Measurements from ENCODE around the gene PLXNA2.

Gene PLXNA2

GRCh38 chr1:208136459-208137182, 107.6 kb downstream of the PLXNA2 start:
- DNase-seq, result no peak

GRCh38 chr1:208135354-208135753, 108.8 kb downstream of the PLXNA2 start:
- no peak for DNase-seq

- DNase-seq, result no peak
Observed at GRCh38 chr1:208134491-208134890, 109.7 kb downstream of the PLXNA2 start.

GRCh38 chr1:208133355-208133754, 110.8 kb downstream of the PLXNA2 start:
- DNase-seq, result no peak

GRCh38 chr1:208132287-208132882, 111.8 kb downstream of the PLXNA2 start:
- peak; percentile 56 for DNase-seq

GRCh38 chr1:208131621-208132286, 112.4 kb downstream of the PLXNA2 start:
- DNase-seq, result no peak

- DNase-seq, result no peak
Observed at GRCh38 chr1:208129487-208129886, 114.7 kb downstream of the PLXNA2 start.

GRCh38 chr1:208129060-208129459, 115.1 kb downstream of the PLXNA2 start:
- DNase-seq, result no peak

- no peak for DNase-seq
Observed at GRCh38 chr1:208127792-208128529, 116.2 kb downstream of the PLXNA2 start.

GRCh38 chr1:208127284-208127683, 116.9 kb downstream of the PLXNA2 start:
- no peak for DNase-seq

GRCh38 chr1:208126108-208126507, 118.1 kb downstream of the PLXNA2 start:
- DNase-seq, result no peak

- DNase-seq, result no peak
Observed at GRCh38 chr1:208122612-208123358, 121.4 kb downstream of the PLXNA2 start.

GRCh38 chr1:208121813-208122364, 122.3 kb downstream of the PLXNA2 start:
- DNase-seq, result no peak

GRCh38 chr1:208120431-208120790, 123.8 kb downstream of the PLXNA2 start:
- DNase-seq, result no peak

- DNase-seq, result no peak
Observed at GRCh38 chr1:208118841-208119606, 125.2 kb downstream of the PLXNA2 start.

GRCh38 chr1:208118306-208118705, 125.9 kb downstream of the PLXNA2 start:
- DNase-seq, result no peak

GRCh38 chr1:208117826-208118225, 126.4 kb downstream of the PLXNA2 start:
- DNase-seq, result no peak

- DNase-seq, result no peak
Observed at GRCh38 chr1:208117409-208117808, 126.8 kb downstream of the PLXNA2 start.

GRCh38 chr1:208115924-208116640, 128.1 kb downstream of the PLXNA2 start:
- DNase-seq, result no peak

- no peak for DNase-seq
Observed at GRCh38 chr1:208113011-208113410, 131.2 kb downstream of the PLXNA2 start.

GRCh38 chr1:208112401-208112800, 131.8 kb downstream of the PLXNA2 start:
- DNase-seq, result no peak
